Stimulated activated CD8-positive, alpha-beta memory T cell treated with anti-CD3 and anti-CD28 coated beads, Interleukin-7, amount 100 ng/mL, for 48 hours (primary cell): ENCODE measurements around the gene GBP5.
"Not testable (repeated sequence)": the region's sequence is repeated elsewhere in the genome, so short reads cannot be mapped to it uniquely, and the experiment has no call there.

Experiments
- DNase-seq, 2 donors: peaks; one replicate each; pipeline ENCODE4 v3.0.0-alpha.2; 2020; ENCODE audit warnings: low read depth in 1 of 2; ENCODE audit errors: extremely low read depth in 1 of 2

Gene GBP5

GRCh38 chr1:89284078-89284763 lies 11.6 kb upstream of the GBP5 start:
- DNase-seq = not testable (repeated sequence)

- no peak for DNase-seq
These were observed 8.1 kb upstream of the GBP5 start for GRCh38 chr1:89280766-89281165.

GRCh38 chr1:89279011-89279466 lies 6.4 kb upstream of the GBP5 start:
- no peak for DNase-seq

GRCh38 chr1:89277725-89278124 lies 5.1 kb upstream of the GBP5 start:
- DNase-seq = no peak

- no peak for DNase-seq
These were observed 4.0 kb upstream of the GBP5 start for GRCh38 chr1:89276690-89277089.

GRCh38 chr1:89274411-89274857 lies 1.8 kb upstream of the GBP5 start:
- no peak for DNase-seq

GRCh38 chr1:89273324-89273778 lies 691 bp upstream of the GBP5 start:
- DNase-seq = no peak

GRCh38 chr1:89271341-89272015 lies 1.2 kb downstream of the GBP5 start:
- DNase-seq = no peak

GRCh38 chr1:89270423-89270822 lies 2.2 kb downstream of the GBP5 start:
- DNase-seq = no peak

GRCh38 chr1:89269277-89269676 lies 3.4 kb downstream of the GBP5 start:
- DNase-seq = no peak

GRCh38 chr1:89262643-89263042 lies 10.0 kb downstream of the GBP5 start:
- DNase-seq = no peak

- DNase-seq = no peak
These were observed 10.6 kb downstream of the GBP5 start for GRCh38 chr1:89261926-89262515.

- DNase-seq = no peak
These were observed 11.9 kb downstream of the GBP5 start for GRCh38 chr1:89260566-89261255.

GRCh38 chr1:89260042-89260441 lies 12.6 kb downstream of the GBP5 start:
- DNase-seq = no peak

GRCh38 chr1:89259283-89259971 lies 13.2 kb downstream of the GBP5 start:
- peak; percentile 35 to 40 for DNase-seq

GRCh38 chr1:89257041-89257440 lies 15.6 kb downstream of the GBP5 start:
- no peak for DNase-seq

GRCh38 chr1:89255581-89255980 lies 17.1 kb downstream of the GBP5 start:
- DNase-seq = not testable (repeated sequence)

GRCh38 chr1:89254658-89255287 lies 17.9 kb downstream of the GBP5 start:
- DNase-seq = no peak

- DNase-seq = no peak
These were observed 29.6 kb downstream of the GBP5 start for GRCh38 chr1:89243046-89243445.
